ENCODE measurements around the gene PIK3R2.

Gene PIK3R2

DNA sequence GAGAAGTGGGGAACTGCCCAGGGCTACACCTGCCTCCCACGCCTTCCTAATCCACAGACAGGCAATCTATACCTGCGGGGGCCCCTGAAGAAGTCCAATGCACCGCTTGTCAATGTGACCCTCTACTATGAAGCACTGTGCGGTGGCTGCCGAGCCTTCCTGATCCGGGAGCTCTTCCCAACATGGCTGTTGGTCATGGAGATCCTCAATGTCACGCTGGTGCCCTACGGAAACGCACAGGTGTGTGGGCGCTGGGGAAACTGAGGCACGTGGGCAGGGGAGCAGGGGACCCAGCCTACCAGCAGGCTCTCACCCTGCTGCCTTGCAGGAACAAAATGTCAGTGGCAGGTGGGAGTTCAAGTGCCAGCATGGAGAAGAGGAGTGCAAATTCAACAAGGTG, 22.0 kb downstream of the PIK3R2 start:
- DNase-seq = no peak

- DNase-seq = no peak
These were observed 23.7 kb downstream of the PIK3R2 start for GRCh38 chr19:18176367-18177310.

DNA sequence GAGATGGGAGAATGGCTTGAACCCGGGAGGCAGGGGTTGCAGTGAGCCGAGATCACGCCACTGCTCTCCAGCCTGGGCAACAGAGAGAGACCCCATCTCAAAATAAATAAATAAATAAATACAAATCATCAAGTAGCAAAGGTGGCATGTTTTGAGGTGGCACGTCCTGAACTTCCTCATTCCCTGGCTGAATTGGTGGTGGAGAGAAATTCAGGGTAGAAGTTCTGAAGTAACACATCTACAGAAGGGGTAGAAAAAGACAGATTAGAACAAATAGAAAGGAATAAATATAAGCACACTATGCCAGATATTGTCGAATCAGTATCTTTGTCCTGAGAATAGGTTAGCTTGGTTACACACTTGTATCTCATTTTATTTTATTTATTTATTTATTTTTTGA, 27.0 kb downstream of the PIK3R2 start:
- no peak for DNase-seq

DNA sequence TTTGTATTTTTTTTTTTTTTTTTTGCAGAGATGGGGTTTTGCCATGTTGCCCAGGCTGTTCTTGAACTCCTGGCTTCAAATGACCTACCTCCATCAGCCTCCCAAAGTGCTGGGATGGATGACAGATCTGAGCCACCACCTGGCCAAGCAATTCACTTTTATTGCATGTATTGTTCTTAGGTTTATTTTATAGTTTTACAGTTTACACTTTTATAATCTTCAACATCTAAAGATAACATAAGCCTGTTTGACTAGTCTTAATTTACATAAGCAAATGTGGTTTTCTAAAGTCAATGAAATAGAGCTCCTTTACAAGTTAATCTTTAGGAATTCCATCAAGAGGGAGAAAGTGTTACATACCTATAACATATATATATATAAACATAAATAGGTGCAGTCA, 30.6 kb downstream of the PIK3R2 start:
- DNase-seq = no peak

GRCh38 chr19:18185538-18185937, 32.6 kb downstream of the PIK3R2 start:
- DNase-seq = no peak

DNA sequence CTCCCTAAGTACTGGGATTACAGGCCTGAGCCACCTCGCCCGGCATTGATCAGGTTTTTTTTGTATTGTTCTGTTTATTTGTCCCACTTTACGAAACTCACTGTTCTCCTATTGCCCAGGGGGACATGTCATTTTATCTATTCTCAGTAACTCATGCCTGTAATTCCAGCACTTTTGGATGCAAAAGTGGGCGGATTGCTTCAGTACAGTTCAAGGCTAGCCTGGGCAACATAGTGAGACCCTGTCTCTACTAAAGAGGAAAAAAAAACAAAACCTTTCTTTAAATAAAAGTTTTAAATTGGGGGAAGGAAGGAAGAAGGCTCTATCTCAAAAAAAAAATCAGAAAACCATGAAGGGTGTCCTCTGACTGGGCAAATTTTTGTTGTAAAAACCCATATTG, 37.3 kb downstream of the PIK3R2 start:
- no peak for DNase-seq

DNA sequence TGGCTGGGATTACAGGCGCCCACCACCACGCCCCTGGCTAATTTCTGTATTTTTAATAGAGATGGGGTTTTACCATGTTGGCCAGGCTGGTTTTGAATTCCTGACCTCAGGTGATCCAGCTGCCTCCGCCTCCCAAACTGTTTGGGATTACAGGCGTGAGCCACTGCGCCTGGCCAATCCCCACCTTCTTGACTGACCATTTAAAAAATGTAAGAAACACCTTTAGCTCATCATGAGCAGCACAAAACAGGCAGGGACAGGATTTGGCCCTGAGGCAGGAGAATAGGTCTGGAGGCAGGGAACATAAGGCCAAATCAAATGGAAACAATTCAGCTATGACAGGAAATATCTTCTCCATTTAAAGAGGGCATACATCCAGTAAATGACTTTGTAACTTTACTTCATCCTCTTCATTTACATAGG, 38.7 kb downstream of the PIK3R2 start:
- no peak for DNase-seq

DNA sequence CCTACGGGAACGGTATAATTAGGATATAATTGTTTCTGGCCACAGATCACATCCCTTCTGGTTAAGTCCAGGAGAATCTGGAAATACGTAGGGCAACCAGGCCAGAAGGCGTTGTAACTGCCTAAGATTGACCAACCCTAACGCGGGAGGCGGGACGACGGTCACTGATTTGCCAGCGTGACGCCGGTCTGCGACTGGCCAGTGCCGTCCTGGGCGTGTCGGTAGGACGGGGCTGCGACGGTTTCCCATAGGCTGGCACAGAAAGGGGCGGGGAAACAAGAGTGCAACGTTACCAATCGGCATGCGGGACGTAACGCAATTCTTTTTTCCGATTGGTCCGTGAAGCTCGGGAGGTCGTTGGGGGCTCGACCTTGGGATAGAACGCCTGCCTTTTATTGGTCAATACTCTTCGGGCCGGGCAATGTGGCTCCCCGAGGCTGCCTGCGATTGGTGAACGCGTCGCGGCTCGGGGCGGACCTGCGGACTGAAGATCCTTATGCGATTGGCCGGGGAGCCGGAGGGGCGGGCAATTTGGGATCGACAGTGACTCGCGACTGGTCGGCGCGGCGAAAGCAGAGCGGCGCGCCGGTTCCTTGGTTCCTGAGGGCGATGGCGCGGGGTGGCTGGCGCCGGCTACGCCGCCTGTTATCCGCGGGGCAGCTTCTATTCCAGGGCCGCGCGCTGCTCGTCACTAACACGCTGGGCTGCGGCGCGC, 39.9 kb downstream of the PIK3R2 start, which contains the start of gene MPV17L2:
TSS of gene MPV17L2 (plus strand) at position 546 of the 715 bp plus-strand sequence. CDS start at position 610, 64 bp downstream.
- peak; percentile 100 for DNase-seq

- no peak for DNase-seq
These were observed 40.6 kb downstream of the PIK3R2 start for GRCh38 chr19:18193388-18194180.

GRCh38 chr19:18194181-18194530, 41.2 kb downstream of the PIK3R2 start:
- no peak for DNase-seq

GRCh38 chr19:18194554-18195238, 41.7 kb downstream of the PIK3R2 start:
- DNase-seq = peak in 1 of 2 experiments; percentile 15

DNA sequence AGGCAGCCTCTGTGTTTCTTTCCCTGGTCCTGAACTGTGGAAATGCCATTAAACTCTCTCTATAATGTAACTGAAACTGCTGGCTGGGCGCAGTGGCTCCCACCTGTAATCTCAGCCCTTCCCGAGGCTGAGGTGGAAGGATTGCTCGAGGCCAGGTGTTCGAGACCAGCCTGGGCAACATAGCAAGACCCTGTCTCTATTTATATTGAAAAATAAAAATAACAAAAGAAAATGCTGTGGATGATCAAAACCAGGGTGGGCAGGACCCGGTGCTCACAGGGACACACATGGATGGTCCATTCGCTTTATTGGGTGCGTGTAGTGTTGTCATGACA, 43.5 kb downstream of the PIK3R2 start:
- DNase-seq = no peak

GRCh38 chr19:18197306-18197705, 44.3 kb downstream of the PIK3R2 start:
- DNase-seq = no peak

DNA sequence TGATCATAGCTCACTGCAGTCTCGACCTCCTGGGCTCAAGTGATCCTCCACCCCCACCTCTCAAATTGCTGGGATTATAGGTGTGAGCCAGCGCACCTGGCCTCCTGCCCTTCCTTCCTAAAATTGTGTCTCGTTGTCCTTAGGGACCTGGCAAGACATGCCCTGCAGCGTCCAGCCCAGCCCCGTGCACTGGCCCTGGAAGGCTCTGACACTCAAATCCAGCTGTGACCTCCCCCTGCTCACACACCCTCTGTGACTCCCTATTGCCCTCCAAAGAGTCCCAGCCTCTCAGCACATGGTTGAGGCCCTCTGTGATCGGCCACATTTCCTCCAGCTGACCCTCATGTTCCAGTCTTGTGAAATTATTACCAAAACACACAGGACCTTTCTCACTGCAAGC, 45.0 kb downstream of the PIK3R2 start:
- no peak for DNase-seq

DNA sequence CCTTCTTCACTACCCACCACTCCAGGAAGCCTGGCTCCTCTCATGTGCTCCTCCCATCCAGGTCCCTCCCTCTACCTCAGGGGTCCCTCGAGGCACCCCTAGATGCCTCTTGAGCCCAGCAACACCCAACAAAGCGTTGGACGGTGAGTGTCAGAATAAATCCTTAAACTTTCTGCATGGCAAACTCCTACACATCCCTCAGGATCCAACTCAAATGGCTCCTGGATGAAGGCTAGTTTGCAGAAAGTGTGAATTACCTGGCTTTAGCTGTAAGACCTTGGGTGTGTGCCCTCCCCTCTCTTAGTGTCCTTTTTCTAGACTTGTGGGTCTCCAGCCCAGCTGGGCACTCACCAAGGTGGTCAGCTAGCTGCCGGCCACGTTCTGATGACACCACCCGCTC, 45.4 kb downstream of the PIK3R2 start:
- DNase-seq = no peak

DNA sequence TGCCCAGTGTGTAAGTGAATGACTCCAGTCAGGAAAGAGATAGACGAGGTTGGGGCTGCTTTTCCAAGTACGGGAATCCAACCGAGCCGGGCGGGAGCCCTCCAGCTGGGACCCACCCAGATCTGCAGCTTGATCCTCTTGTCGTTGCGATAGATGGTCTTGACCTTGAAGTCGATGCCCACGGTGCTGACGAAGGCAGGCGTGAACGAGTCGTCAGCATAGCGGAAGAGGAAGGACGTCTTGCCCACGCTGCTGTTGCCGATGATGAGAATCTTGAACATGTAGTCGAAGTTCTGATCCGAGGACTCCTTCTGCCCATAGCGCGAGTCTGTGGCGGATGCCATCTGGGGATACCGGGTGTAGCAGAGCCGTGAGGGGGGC, 49.4 kb downstream of the PIK3R2 start:
- DNase-seq = no peak

DNA sequence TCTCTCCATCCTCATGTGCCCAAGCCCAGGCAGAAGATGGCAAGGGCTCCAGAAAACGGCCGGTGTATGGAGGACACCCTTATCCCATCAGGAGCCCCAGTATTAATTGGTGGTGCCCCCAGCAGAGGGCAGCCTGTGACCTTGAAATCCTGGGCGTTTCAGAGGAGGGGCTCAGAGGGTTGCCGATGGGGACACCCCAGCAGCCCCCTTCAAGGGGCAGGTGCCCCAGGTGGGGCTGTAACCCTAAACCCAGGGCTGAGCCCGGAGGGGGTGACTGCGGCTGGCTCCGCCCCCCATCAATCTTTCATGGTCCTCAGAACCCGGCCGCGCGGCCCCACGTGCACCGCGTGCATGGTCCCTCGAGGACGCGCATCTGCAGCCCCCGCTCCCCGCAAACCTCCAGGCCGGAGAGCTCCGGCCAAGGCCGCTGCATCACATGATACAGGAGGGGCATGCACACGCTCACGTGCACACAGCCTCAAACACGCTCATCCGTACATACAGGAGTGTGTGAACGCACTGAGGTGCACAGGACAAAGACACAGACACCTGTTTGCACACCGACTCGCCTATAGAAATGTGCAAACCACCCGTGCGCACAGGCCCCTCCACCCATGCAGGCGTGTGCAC, 49.9 kb downstream of the PIK3R2 start:
- no peak for DNase-seq

GRCh38 chr19:18203408-18203862, 50.5 kb downstream of the PIK3R2 start:
- no peak for DNase-seq

DNA sequence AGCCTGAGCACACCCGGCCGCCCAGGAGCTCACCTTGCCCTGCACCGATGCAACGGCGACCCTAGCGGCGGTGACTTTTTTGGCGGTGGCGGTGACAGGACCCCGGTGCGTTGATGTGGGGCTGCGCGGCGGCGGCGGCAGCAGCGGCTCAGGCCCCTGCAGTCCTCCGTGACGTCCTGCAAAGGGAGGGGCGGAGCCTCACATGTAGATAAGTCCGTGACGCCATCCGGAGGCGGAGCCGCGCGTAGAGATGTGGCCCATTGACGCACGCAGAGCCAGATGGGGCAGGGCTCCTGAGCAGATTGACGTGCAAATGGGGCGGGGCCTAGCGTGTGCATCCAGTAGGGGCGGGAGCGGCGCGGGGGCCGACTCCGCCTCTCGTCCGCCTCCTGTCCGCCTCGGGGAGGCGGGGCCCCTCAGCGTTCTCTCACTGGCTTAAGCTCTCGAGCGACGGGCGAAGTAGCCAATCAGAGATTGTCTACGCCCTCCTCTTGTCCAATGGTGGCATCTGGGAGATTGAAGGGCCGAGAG, 51.0 kb downstream of the PIK3R2 start, which contains the start of gene RAB3A:
TSS of gene RAB3A (minus strand) at position 180 of the 531 bp plus-strand sequence. CDS start 1,302 bp downstream, outside the sequence.
- DNase-seq = peak; percentile 98 to 99

- DNase-seq = peak; percentile 67 to 84
These were observed 51.6 kb downstream of the PIK3R2 start for GRCh38 chr19:18204394-18205199.
